ENCODE data around the gene OSGIN1. TPM values are rescaled to one million over a fixed set of nuclear protein-coding genes. Genes with fewer than 3 reads are reported as not detected.

The OSGIN1 gene
- total and polyA plus RNA-seq, 2 of the 8 experiments (the other 6 are each of a cell fraction or from before 2014, with no cell fraction given), result 0.58 to 0.76 TPM

DNA sequence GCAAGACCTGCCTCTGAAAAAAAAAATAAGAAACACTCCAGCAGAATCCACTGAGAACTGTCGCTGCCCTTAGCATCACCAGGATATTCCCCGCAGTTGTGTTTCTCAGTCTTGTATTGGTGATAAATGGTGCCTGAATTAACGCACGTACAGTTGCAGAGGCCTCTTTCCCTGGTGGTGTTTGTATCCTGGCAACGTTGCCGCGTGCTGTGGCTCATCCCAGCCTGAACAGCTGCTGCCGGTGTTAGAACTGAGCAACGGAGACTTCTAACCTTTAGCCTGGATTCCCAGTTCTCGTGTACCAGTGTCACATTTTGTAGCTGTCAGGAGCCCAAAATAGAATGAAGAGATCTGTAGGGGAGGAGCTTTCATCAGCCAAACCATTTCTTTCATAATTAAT lies 49.3 kb upstream of the OSGIN1 start:
- ChIA-PET POLR2A (ENCODE audit: partially characterized antibody) (interaction anchor here (0.6 to 0.7 kb wide), 2 partner anchors 27 to 301 kb away, joined by 3 read pairs; no protein-coding TSS in a partner anchor), CTCF (ENCODE audit: partially characterized antibody) (interaction anchor here (0.9 to 1.1 kb wide), 2 partner anchors 17 to 23 kb away, joined by 3 to 4 read pairs; no protein-coding TSS in a partner anchor)
- no peak overlapping the region for H2BK20ac ChIP-seq (ENCODE audit: low read length)
- TF ChIP-seq SIX5 (IDR thresholded peaks at IDR 0.05; ENCODE audit: low read depth, low read length), result no peak
- no peak for TF ChIP-seq ATF3 (IDR thresholded peaks at IDR 0.05; ENCODE audit: insufficient read depth, low read depth, low read length)
- no peak for TF ChIP-seq MAX (IDR thresholded peaks at IDR 0.05)
- TF ChIP-seq FOSL1 (IDR thresholded peaks at IDR 0.05; ENCODE audit: insufficient read depth, low read depth, low read length), result no peak
- FAIRE-seq (no peak), DNase-seq (ENCODE audit: low read depth in 1 of 2, low spot score in 2 of 2) (no peak)
- H2AFZ ChIP-seq (ENCODE audit: low read length), result no peak overlapping the region
- H2BK15ac ChIP-seq (ENCODE audit: low read length), result no peak overlapping the region
- no peak overlapping the region for H2BK120ac ChIP-seq (replicated peaks; ENCODE audit: low read depth, low read length)
- H2BK12ac ChIP-seq (ENCODE audit: low read depth, low read length), result no peak overlapping the region
- no peak overlapping the region for H3K23ac ChIP-seq (ENCODE audit: insufficient read length)
- peaks cover 0 to 40% of the 10 kb centered on the region in 2 experiments; a peak in 2 of 4 replicates for H3K79me2 ChIP-seq (ENCODE audit: control insufficient read depth in 1 of 2, insufficient read depth in 2 of 2, low read length in 2 of 2)
- 93% methylated on average over 10 of the region's 10 CpGs; no CpG with 5 or more reads in 1 of the 2 experiments for WGBS, 2 experiments (ENCODE audit: extremely low coverage in 1 of 2, insufficient coverage in 1 of 2, insufficient read length in 1 of 2, insufficient replicate concordance in 2 of 2, low coverage in 1 of 2, low lambda C conversion rate in 2 of 2, missing lambda C conversion rate in 1 of 2)
- no peak overlapping the region for H3K9ac ChIP-seq (replicated peaks in 1 of 4; ENCODE audit: extremely low read depth in 1 of 4, low read depth in 3 of 4, low read length in 3 of 4)
- H3K4me3 ChIP-seq (ENCODE audit: extremely low read depth in 1 of 4, insufficient read depth in 2 of 4, low read depth in 3 of 4, low read length in 4 of 4), result no peak overlapping the region
- H3K4ac ChIP-seq (replicated peaks; ENCODE audit: insufficient read length, low read depth, low read length), result no peak overlapping the region
- no peak overlapping the region for H3K56ac ChIP-seq (replicated peaks; ENCODE audit: insufficient read length, low read depth, low read length)
- H3K27ac ChIP-seq (ENCODE audit: low read depth, low read length), result no peak overlapping the region
- H3K4me1 ChIP-seq (replicated peaks in 1 of 4; ENCODE audit: control insufficient read depth in 3 of 4, insufficient read depth in 4 of 4, low read length in 3 of 4), result peaks cover 2 to 12% (median 5%) of the 10 kb centered on the region in 4 experiments; a peak in 6 of 7 replicates
- peaks cover 3% of the 10 kb centered on the region; the same call in 1 of the 2 replicates for H3K79me1 ChIP-seq (ENCODE audit: low read depth, low read length)
- no peak overlapping the region for H3K4me2 ChIP-seq (ENCODE audit: insufficient read depth in 1 of 2, low read depth in 2 of 2, low read length in 2 of 2)
- H4K91ac ChIP-seq (replicated peaks; ENCODE audit: insufficient read length, low read length), result no peak overlapping the region
- H3K14ac ChIP-seq (ENCODE audit: insufficient read length), result no peak overlapping the region
- H2BK5ac ChIP-seq (ENCODE audit: low read depth, low read length), result no peak overlapping the region
- no peaks in the 10 kb centered on the region; a peak in 1 of 8 replicates for H3K36me3 ChIP-seq (ENCODE audit: control insufficient read depth in 2 of 4, insufficient read depth in 4 of 4, low read length in 3 of 4)
- H4K5ac ChIP-seq (ENCODE audit: insufficient read length, low read depth, low read length), result no peak overlapping the region
- H3K18ac ChIP-seq (ENCODE audit: extremely low read depth, low read length), result no peak overlapping the region
- H3K9me3 ChIP-seq (ENCODE audit: insufficient read depth in 2 of 2, low read depth in 1 of 2, low read length in 1 of 2), result no peaks in the 10 kb centered on the region
- peaks cover 3 to 12% of the 10 kb centered on the region in 2 experiments for H4K20me1 ChIP-seq (replicated peaks in 1 of 2; ENCODE audit: control insufficient read depth in 1 of 2, insufficient read depth in 2 of 2, low read length in 2 of 2)
- no peak overlapping the region for H4K8ac ChIP-seq (ENCODE audit: extremely low read depth, insufficient read depth, low read length)
- peaks cover 3% of the 10 kb centered on the region; the same call in 1 of the 2 replicates for H3K23me2 ChIP-seq (ENCODE audit: low read depth, low read length)
- H2AK5ac ChIP-seq (ENCODE audit: low read depth, low read length), result no peak overlapping the region
- H3K27me3 ChIP-seq (replicated peaks in 1 of 4; ENCODE audit: control insufficient read depth in 3 of 4, extremely low read depth in 1 of 4, insufficient read depth in 3 of 4, low read length in 3 of 4), result no peaks in the 10 kb centered on the region

Data from H1 (cell line).